OCI-M1 (cell line): ENCODE results near the gene PCDH18.
A peak's percentile ranks its signal among the peaks of the same experiment; 100 is the strongest.
"Not testable (repeated sequence)": the region's sequence is repeated elsewhere in the genome, so short reads cannot be mapped to it uniquely, and the experiment has no call there.

ENCODE experiments used
- DNase-seq: peaks from one replicate; lab custom pipeline; 2025; lab: John Stamatoyannopoulos, UW

Gene PCDH18

DNA sequence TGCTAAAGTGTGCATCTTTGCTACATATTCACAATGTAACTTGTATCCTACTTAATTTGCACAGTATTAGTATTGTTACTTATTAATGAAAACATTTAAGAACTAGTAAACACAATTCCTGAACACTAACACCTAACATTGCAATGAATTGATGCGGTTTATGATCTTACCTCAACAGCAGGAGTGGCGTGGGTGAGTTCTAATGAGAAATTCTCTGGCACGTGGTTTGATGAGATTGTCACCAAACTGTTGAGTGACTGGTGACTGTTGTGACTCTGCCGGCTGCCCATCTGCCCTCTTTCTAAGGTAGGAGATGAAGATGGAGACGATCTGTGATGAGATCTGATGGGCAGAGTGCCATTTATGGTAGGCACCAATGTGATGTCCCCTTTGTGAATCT lies 2.9 kb downstream of the PCDH18 start:
- DNase-seq, result no peak

DNA sequence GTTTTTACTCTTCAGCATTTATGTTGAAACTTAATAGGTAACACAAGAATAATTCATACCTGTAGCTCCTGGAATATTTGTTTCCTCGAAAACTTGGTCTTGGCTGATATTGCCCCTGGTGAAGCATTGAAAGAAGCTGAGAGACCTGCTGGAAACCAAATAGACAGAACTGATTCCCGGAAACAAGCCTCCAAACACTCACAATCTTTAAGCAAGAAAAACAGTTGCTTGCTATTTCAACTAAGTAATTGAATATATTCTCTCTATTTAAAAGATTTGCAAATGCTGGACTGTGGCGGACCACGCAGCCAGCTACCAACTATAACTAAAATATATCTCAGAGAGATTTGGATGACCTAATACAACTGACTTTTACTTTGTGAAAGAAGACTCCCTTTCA lies 3.6 kb downstream of the PCDH18 start:
- no peak for DNase-seq

DNA sequence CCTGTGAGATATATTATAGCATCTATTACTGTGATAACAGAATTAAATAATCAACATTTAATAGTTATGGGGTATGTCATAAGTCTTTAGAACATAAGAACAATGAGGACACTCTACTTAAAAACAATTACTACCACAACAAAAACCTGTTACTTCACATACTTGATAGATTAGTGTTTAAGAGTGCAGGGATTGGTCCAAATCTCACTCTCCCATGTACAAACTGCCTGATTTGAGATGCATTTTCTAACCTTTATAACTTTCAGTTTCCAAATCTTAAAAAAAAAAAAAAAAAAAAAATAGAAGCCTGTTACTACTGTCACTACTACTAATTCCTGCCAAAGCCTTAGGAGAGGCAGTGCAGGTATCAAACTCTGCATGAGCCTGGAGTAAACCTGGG lies 5.6 kb downstream of the PCDH18 start:
- no peak for DNase-seq

DNA sequence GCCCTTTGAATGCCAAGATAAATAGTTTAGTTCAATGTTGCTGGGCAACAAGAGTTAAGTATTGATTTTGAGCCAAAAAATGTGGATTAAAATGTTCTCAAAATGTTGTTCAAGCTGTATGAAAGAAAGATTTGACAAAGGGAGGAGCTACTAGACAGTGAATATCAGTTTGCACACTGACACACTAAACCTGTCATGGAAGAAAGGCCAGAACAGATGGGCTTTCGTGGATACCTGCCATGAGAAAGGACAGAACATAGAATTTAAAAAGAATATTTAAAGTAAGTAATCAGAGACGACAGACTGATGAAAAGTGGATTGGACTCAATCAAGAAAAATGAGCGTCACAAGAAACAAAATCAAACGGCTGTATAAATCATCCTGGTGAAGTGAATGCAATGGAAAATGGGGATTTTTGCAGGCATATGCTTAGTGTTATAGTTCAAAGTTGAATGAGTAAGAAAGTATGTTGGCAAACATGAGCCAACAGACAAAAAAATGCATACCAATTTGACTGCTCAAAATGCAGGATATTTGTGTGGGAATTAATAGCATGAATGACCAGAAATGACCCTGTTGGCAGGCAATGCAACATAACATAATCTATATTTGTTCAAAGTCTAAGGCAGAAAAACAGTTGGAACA lies 7.4 kb downstream of the PCDH18 start:
- DNase-seq, result no peak

DNA sequence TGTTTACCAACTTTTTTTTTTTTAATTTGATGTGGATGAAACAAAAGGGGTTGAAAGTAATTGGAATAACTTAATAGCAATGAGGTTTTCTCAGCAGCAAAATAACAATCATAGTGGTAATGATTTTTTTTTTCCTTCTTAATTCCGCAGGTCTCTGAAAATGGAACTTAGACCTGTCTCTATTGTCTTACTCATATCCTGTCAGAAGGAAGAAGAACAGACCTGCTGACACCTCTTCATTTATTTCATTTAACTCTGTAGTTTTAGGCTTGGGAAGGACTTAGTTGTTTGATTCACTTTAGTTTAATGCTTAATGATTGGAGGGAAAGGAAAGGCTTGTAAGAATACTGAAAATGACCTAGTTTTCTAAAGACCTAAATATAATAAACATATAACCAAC lies 9.0 kb downstream of the PCDH18 start:
- no peak for DNase-seq

DNA sequence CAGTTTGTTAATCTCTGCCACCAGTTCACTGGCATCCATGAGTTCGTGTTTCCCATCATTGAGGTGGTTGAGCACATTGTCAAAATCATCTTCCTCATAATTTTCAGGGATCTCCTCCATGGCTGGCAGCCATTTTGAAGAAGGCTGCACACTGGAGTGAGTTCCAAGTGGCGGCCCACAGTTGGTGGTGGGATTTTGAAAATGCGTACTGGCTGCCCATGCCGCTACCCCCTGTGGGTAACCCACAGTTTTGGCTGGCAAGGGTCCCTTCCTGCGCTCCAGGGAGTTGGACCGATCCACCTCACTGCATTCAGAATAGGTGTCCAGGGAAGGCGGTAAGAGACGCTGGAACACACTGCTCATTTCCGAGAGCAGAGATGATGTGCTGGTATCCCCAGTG lies 11.2 kb downstream of the PCDH18 start:
- no peak for DNase-seq

DNA sequence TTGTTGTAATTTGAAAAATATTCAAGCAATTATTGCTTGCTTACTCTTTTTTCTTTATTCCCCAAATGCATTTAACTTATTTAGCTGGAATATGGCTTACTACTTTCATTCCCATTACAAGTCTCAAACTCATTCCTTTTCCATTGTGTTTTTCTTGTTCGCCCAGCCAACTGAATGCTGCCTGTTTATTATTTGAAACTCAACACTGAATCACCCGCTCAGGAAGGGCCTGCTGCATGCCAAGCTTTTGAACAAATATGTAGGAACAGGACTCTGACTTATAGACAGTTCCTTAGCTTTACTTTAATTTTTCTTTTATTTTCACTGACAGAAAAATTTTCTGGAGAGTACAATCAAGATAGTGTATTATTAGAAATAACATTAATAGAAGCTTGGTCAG lies 12.9 kb downstream of the PCDH18 start:
- DNase-seq, result no peak

DNA sequence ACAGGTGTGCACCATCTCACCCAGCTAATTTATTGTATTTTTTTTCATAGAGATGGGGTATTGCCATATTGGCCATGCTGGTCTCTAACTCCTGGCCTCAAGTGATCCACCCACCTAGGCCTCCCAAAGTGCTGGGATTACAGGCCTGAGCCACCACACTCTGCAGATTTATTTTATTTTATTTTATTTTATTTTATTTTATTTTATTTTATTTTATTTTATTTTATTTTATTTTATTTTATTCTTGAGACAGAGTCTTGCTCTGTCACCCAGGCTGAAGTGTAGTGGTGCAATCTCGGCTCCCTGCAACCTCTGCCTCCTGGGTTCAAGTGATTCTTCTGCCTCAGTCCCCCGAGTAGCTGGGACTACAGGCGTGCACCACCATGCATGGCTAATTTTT lies 15.0 kb downstream of the PCDH18 start:
- not testable (repeated sequence) for DNase-seq

DNA sequence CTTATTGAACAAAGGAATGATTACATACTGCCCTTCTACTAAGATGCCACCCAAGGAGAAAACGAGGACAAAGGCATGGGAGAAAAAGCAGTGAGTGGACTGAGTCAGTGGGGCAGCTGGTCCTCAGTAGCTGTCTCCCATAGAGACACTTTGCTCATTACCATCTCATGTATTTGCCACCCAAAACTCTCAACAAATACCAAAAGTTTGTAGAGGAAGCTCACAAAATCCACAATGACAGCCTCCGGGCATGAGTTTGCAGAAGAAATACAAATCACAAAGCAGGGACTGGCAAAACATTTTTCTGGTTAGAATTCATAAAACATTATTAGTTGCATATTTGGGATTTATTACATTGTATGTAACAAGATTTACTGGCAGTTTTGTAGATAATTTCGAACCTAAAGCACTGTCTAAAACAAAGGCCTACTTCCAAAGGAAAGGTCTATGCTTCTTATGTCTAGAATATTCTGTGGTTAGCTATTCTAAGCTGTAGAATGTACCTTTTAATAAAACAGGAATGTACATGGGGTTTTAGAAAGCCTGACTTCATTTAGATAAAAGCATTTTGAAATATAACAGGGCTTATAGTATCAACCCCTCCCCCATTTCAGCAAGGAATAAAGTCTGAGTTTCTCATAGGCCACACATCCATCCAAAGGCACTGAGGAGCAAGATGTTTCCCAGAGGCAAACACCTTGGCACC lies 17.7 kb downstream of the PCDH18 start:
- no peak for DNase-seq

DNA sequence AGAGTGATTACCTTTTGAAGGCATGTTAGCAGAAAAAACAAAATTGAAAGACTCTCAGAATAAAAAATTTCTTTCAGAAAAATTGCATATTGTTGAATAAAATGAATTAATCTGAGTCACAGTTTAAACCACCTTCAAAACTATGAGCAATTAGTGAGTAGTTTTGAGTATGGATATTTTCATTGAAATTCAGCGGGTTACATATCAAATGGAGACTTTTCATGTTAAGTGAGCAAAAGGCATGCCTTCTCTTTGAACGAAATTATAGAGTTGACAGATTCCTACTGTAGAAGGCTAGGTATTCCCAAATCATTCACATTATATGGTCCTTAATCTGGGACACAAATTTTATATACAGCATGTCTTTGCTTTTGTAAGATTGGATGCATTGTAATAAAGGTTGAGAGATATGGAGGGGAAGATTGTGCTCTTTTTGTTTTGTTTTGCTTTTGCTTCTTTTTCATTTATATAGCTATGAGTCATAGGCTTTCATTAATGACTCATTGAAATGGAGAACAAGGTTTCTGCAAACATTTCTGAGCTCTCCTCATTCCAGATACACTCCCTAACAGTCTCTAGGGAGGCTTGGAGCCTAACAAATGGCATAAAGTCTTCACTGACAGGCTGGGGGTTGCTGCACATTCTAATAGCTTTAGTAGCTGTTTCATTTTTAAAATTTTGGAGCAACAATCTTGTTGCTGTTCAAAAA lies 21.6 kb downstream of the PCDH18 start:
- peak; percentile 56 for DNase-seq

DNA sequence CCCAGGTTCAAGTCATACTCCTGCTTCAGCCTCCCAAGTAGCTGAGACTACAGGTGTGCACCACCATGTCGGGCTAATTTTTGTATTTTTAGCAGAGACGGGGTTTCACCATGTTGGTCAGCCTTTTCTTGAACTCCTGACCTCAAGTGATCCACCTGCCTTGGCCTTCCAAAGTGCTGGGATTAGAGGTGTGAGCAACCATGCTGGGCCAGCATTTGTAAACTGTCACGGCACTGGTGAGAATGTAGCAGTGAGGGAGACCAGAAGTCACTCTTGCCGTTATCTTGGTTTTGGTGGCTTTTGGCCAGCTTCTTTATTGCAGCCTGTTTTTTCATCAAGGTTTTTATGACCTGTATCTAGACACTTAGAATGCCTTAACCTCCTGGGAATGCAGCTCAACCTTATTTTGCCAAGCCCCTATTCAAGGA lies 22.4 kb downstream of the PCDH18 start:
- DNase-seq, result peak; percentile 68

DNA sequence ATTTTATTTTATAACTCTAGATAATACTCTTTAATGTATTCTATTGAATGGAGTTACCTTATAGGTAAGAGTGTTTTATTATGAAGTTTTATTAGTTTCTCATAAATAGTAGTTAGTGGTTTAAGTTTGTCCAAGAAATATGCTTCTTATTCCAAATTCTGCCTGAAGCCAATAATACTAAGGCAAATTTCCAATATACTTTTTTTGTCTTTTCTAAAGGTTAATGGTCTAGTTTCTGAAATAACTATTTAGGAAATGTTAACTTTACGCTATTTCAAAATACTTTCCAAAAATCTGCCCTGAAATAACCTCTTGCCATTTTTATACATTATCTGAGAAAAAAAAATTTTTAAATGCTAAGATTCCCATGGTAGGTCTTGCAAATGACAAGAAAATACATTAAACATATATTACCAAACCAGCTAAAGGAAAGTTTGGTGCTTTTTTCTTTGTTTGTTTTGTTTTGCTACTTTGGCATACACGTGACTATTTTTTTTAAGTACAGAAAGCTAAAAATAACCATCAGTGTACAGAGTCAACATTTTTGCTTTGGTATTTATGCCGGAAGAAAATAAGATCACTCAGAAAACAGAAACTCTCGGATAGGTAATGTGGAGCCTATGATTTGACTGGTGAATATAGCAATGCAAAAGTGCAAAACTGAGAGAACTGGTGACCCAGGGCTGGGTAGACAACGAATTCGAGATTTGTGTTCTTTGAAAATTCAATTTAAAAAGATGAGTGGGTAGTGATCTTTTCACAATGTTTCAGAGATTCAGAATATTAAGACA lies 29.8 kb downstream of the PCDH18 start:
- DNase-seq, result no peak

DNA sequence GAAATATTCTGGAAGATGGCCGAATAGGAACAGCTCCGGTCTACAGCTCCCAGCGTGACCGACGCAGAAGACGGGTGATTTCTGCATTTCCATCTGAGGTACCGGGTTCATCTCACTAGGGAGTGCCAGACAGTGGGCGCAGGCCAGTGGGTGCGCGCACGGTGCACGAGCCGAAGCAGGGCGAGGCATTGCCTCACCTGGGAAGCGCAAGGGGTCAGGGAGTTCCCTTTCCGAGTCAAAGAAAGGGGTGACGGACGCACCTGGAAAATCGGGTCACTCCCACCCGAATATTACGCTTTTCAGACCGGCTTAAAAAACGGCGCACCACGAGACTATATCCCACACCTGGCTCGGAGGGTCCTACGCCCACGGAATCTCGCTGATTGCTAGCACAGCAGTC lies 36.0 kb downstream of the PCDH18 start:
- not testable (repeated sequence) for DNase-seq

DNA sequence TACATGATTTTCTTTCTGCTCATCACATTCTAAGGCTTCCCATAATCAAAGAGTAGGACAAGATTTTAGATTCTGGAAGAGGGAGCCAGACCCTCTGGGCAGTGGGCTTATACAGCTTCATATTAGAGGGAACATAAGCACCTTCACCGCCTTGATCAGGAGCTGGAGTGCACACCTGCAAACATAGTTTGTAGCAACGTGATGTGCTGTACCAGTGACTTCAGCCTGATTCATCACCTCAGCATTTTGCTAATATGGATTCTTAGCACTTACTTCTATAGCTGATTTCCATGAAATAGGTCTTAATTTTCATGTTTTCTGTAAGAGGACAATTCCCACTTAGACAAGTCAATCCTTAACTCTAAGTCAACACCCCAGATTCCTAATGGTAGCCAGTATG lies 36.7 kb downstream of the PCDH18 start:
- DNase-seq, result no peak

DNA sequence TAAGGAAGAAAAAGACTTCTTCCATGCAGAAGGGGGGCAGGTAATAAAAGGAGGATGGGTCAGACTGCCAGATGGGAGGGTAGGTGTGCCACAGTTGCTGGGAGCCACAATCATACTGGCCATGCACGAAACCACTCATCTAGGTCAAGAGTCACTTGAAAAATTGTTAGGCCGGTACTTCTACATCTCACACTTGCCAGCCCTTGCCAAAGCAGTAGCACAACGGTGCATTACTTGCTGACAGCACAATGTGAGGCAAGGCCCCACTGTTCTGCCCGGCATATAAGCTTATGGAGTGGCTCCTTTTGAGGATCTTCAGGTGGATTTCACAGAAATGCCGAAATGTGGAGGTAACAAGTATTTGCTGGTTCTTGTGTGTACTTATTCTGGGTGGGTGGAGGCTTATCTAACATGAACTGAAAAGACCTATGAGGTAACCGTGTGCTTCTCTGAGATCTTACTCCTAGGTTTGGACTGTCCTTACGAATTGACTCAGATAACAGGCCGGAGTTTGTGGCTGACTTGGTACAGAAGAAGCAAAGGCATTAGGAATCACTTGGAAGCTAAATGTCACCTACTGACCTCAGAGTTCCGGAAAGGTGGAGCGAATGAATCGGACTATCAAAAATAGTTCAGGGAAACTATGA lies 48.9 kb downstream of the PCDH18 start:
- DNase-seq, result not testable (repeated sequence)

DNA sequence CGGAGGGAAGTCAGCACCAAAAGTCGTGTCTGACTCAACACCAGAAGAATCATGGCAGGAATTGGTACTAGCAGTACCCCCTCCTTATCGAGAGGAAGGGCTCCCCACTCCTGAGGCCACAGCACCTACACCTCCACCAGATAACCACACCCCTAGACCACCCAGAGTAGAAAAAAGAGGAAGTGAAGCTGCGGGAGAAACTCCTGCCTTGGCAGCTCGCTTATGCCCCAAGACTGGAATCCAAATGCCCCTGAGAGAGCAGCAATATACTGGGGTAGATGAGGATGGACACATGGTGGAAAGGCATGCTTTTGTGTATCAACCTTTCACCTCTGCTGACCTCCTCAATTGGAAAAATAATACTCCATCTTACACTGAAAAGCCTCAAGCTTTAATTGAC lies 52.6 kb downstream of the PCDH18 start:
- not testable (repeated sequence) for DNase-seq

DNA sequence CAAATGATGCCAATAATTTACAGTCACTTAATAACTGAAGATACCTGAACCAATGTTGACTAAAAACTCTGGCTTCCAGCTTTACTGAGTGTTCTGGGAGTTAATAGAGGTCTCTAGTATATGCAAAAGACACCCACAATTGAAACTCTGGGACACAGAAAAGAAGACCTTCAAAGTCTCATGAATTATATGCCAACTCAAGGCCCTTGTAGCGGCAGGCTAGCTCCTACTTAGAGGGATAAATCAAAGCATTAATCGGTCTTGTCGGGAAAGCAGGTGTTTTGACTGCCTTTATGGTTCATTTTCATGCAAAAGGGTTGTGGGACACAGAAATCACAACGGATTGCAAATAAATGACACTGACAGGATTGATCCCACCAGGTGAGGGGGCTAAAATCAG lies 55.9 kb downstream of the PCDH18 start:
- DNase-seq, result no peak

DNA sequence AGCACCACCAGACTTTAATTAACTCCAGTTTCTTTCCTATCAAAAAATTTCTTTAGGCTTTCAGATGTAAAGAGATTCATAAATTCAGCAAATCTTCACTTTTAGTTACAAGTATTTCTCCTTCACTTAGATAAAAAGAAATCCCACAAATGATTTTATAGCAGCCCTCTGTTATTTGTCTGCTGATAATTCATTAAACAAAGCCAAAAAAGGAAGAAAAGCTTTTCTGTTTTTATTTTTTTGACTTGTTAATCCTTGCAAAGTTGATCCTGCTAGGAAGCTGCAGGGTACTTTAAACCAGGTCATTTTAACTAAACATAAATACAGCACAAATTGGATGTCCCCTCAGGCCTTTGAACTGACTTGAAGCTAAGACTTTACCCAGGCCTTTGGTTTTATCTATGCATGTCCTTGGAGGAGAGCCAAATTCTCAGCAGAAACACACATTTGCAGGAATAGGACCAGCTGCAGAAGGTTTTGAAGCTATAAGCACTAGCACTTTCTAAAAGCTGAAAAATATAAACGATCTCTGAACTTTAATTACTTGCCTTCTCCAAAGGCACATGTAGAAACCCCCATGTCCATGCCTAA lies 57.5 kb downstream of the PCDH18 start:
- peak; percentile 68 for DNase-seq

DNA sequence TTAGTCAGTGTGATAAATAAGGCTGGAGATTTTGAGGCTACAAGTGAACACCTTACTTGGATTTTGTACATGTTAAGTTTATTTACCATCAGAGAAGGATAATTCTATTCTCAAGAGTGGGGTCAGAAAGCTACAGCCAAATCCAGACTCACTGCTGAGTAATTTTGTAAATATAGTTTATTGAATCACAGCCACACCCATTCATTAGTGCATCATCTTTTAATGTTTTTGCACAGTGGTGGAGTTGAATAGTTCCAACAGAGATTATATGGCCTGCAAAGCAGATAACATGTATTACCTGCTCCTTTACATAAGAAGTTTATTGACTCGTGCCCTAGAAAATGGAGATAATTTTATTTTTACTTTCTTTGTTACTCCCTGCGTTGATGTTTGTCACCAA lies 60.4 kb downstream of the PCDH18 start:
- no peak for DNase-seq

DNA sequence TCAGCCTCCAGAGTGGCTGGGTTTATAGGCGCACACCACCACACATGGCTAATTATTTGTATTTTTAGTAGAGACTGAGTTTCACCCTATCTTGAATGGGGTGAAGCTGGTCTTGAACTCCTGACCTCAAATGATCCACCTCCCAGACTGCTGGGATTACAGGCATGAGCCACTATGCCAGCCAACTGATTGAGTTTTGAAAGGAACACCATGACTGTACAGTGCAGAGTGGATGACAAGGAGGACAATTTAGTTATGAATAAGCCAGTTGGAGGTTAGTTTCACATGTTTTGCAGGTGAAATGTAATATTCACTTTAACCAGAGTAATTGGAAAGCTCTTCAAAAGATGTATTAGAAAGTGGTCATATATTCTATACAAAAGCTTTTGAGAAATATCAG lies 60.8 kb downstream of the PCDH18 start:
- no peak for DNase-seq

DNA sequence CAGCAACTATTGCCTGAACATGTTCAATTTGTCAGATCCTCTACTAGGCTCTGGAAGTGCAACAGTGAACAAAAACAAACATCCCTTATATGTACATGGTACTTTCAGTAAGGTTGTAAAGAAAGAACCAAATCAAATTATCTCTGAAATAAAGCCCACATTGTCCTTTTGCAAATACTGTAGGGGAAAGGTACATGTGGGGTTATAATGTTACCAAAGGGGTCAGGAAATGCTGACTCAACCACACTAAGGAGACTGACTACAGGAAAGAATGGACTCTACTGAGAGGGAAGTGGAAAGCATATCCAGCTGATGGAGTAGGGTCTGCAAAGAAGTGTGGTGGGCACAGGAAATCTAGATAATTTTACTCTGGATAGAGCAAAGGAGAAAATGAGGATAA lies 61.5 kb downstream of the PCDH18 start:
- DNase-seq, result no peak
